ENCODE results near the gene MOSMO. TPM values are rescaled to one million over a fixed set of nuclear protein-coding genes. Genes with fewer than 3 reads are reported as not detected.

MOSMO gene
- total RNA-seq, 3 donors from 2014 or later: 5.3 to 8.2 (median 7.0) TPM

DNA sequence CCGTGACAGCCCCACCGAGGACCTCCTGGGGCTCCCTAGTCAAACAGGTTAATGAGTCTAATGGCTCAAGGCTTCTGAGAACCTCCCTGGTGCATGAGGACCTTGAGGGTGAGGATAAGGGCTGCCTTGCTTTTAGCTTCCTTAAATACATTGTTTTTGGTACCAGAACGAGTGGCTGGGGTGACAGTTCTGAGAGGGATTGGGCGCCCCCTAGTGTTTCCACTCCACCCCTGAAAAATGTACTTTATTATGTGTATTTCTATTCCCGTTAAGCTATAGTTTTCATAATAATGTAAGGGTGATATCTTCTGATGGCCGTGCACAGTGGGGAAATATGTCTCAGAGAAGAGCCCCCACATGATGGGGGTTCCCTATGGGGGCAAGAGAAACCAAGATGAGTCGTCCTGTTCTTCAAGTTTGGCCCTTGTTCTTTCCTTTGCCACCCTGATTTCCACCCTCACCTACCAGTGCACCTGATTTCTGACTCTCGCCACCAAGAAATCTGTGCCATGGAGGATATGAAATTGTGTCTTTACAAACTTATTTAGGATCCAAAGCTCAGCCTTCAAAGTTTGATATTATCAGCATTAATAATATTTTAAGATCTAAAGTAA is 69.9 kb downstream of the MOSMO start:
- H3K9me3 Mint-ChIP-seq: no peaks in the 10 kb centered on the region
- peaks cover 4% of the 10 kb centered on the region for H3K36me3 Mint-ChIP-seq (ENCODE audit: insufficient read depth)

DNA sequence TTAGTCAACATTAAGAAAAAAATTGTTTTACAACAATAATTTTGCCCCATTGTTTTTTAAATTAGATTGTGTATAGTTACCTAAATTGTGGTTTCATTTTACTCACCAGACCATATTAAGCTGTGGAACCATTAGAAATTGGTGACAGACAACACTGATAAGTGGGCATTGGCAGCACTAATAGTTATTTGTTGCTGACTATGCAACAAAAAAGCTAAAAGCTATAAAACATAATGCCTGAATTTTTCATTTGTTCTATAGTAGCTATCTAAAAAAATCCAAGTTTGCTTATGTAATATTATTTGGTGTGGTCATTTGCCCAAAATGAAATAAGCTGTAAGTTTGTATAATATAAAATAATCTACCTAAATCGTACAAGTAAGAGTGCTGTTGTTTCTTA is 70.7 kb downstream of the MOSMO start:
- Mint-ChIP-seq H3K36me3 (ENCODE audit: insufficient read depth) (peaks cover 4% of the 10 kb centered on the region), H3K4me3 (no peak overlapping the region), H3K9me3 (no peaks in the 10 kb centered on the region), H3K4me1 (ENCODE audit: low read depth) (peaks cover 5% of the 10 kb centered on the region), H3K27me3 (ENCODE audit: low read depth) (no peaks in the 10 kb centered on the region)
- no peak for DNase-seq
- no peak for ATAC-seq

More for the DNA sequence above, 69.9 kb downstream of the MOSMO start:
- Mint-ChIP-seq H3K4me1 (ENCODE audit: low read depth) (peaks cover 5% of the 10 kb centered on the region), H3K27me3 (ENCODE audit: low read depth) (no peaks in the 10 kb centered on the region), H3K4me3 (no peak overlapping the region)
- ATAC-seq: peak; percentile 55 to 61
- DNase-seq: peak; percentile 70

- DNase-seq (no peak), ATAC-seq (peak in 1 of 2 donors; percentile 59)
- Mint-ChIP-seq H3K4me1 (ENCODE audit: low read depth) (peaks cover 5% of the 10 kb centered on the region), H3K9me3 (no peaks in the 10 kb centered on the region), H3K4me3 (no peak overlapping the region), H3K36me3 (ENCODE audit: insufficient read depth) (peaks cover 7% of the 10 kb centered on the region), H3K27me3 (ENCODE audit: low read depth) (no peaks in the 10 kb centered on the region)
These were observed 73.1 kb downstream of the MOSMO start for GRCh38 chr16:22081050-22081449.

DNA sequence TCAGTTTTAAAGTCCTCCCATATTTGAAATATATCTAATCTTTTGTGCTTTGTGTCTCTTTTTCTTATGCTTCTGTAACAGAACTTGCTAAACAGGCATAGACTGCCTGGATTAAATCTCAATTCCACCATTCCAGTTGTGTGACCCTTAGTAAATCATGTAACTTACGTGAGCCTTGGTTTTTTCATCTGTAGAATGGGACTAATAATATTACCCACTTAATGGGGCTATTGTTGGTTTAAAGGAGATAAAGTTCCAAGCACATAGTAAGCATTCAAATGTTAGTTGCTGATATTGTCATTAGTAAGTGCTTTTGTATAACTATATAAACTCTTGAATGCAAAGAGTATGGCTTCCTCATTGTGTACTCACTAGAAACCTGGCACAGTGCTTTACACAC is 78.5 kb downstream of the MOSMO start:
- ATAC-seq (no peak), DNase-seq (no peak)
- Mint-ChIP-seq H3K36me3 (ENCODE audit: insufficient read depth) (peaks cover 12% of the 10 kb centered on the region), H3K9me3 (no peaks in the 10 kb centered on the region), H3K4me1 (ENCODE audit: low read depth) (no peaks in the 10 kb centered on the region), H3K4me3 (no peak overlapping the region), H3K27me3 (ENCODE audit: low read depth) (no peaks in the 10 kb centered on the region)

GRCh38 chr16:22088642-22089041 is 80.7 kb downstream of the MOSMO start:
- Mint-ChIP-seq H3K4me1 (ENCODE audit: low read depth) (no peaks in the 10 kb centered on the region), H3K4me3 (no peak overlapping the region), H3K27me3 (ENCODE audit: low read depth) (no peaks in the 10 kb centered on the region), H3K9me3 (no peaks in the 10 kb centered on the region), H3K36me3 (ENCODE audit: insufficient read depth) (peaks cover 10% of the 10 kb centered on the region)
- DNase-seq: no peak
- no peak for ATAC-seq

DNA sequence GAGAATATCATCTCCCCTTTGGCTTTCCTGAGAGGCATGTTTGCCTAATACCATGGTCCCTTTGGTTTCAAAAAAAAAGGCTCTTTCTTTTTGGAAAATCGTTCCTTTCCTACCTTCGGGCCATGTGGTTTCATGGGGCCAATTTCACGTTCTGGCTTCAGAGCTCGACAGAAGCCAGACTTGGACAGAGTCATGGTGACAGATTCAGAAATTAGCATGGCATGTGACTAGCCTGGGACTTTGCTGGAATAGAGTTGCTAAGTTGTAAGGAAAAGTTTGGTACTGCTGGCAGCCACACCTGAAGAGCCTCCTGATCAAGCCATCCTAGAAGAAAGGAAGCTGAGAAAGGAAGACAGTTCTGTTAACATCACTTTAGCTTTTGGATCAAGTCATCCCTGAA is 82.0 kb downstream of the MOSMO start:
- Mint-ChIP-seq H3K27me3 (ENCODE audit: low read depth) (no peaks in the 10 kb centered on the region), H3K4me3 (no peak overlapping the region), H3K4me1 (ENCODE audit: low read depth) (no peaks in the 10 kb centered on the region), H3K9me3 (no peaks in the 10 kb centered on the region), H3K36me3 (ENCODE audit: insufficient read depth) (peaks cover 9% of the 10 kb centered on the region)
- DNase-seq (no peak), ATAC-seq (no peak)

- Mint-ChIP-seq H3K4me1 (ENCODE audit: low read depth) (no peaks in the 10 kb centered on the region), H3K4me3 (no peak overlapping the region), H3K36me3 (ENCODE audit: insufficient read depth) (peaks cover 3% of the 10 kb centered on the region), H3K27me3 (ENCODE audit: low read depth) (peaks cover 4% of the 10 kb centered on the region), H3K9me3 (no peaks in the 10 kb centered on the region)
- ATAC-seq: no peak
- no peak for DNase-seq
These were observed 83.8 kb downstream of the MOSMO start for GRCh38 chr16:22091721-22092120.

GRCh38 chr16:22092143-22092933 is 84.4 kb downstream of the MOSMO start, which contains the start of gene VWA3A:
Gene VWA3A, plus strand, starts transcription at chr16:22092541. Its CDS starts 97 bp downstream, at chr16:22092638.
- DNase-seq: no peak
- ATAC-seq: no peak
- H3K36me3 Mint-ChIP-seq (ENCODE audit: insufficient read depth): peaks cover 3% of the 10 kb centered on the region
- no peak within 1 kb of the TSS for H3K4me3 Mint-ChIP-seq
- H3K27me3 Mint-ChIP-seq (ENCODE audit: low read depth): peaks cover 5% of the 10 kb centered on the region
- no peaks in the 10 kb centered on the region for H3K4me1 Mint-ChIP-seq (ENCODE audit: low read depth)
- no peaks in the 10 kb centered on the region for H3K9me3 Mint-ChIP-seq

DNA sequence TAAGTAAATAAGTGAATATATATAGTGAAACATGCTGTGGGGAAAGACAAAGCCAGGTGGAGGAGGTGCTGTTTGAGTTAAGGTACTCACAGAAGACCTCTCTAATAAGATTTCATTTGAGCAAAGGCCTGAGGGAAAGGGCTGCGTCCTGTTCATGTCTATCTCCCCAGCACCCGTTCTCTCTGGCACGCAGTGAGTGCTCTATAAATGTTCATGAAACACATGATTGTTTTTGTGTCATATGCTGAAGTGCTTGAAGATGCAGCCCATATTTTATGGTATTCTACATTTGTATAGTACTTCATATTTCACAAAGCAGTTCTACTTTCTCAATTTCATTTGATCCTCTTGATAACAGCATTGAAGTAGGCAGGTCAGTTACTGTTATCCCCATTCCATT is 85.4 kb downstream of the MOSMO start:
- no peak for DNase-seq
- no peak for ATAC-seq
- Mint-ChIP-seq H3K9me3 (no peaks in the 10 kb centered on the region), H3K27me3 (ENCODE audit: low read depth) (peaks cover 7% of the 10 kb centered on the region), H3K36me3 (ENCODE audit: insufficient read depth) (peaks cover 3% of the 10 kb centered on the region), H3K4me1 (ENCODE audit: low read depth) (no peaks in the 10 kb centered on the region), H3K4me3 (no peak overlapping the region)

- DNase-seq: no peak
- Mint-ChIP-seq H3K4me3 (no peak overlapping the region), H3K9me3 (no peaks in the 10 kb centered on the region), H3K36me3 (ENCODE audit: insufficient read depth) (peaks cover 3% of the 10 kb centered on the region), H3K4me1 (ENCODE audit: low read depth) (no peaks in the 10 kb centered on the region), H3K27me3 (ENCODE audit: low read depth) (peaks cover 7% of the 10 kb centered on the region)
- no peak for ATAC-seq
These were observed 86.1 kb downstream of the MOSMO start for GRCh38 chr16:22093996-22094395.

GRCh38 chr16:22098405-22099255 is 90.7 kb downstream of the MOSMO start:
- Mint-ChIP-seq H3K4me1 (ENCODE audit: low read depth) (no peaks in the 10 kb centered on the region), H3K27me3 (ENCODE audit: low read depth) (peaks cover 7% of the 10 kb centered on the region), H3K9me3 (no peaks in the 10 kb centered on the region), H3K36me3 (ENCODE audit: insufficient read depth) (no peaks in the 10 kb centered on the region), H3K4me3 (no peak overlapping the region)
- no peak for DNase-seq
- peak; percentile 73 to 85 for ATAC-seq

GRCh38 chr16:22099256-22099975 is 91.5 kb downstream of the MOSMO start:
- H3K9me3 Mint-ChIP-seq: no peaks in the 10 kb centered on the region
- no peak for DNase-seq
- no peak overlapping the region for H3K4me3 Mint-ChIP-seq
- H3K36me3 Mint-ChIP-seq (ENCODE audit: insufficient read depth): no peaks in the 10 kb centered on the region
- ATAC-seq: no peak
- peaks cover 7% of the 10 kb centered on the region for H3K27me3 Mint-ChIP-seq (ENCODE audit: low read depth)
- no peaks in the 10 kb centered on the region for H3K4me1 Mint-ChIP-seq (ENCODE audit: low read depth)

DNA sequence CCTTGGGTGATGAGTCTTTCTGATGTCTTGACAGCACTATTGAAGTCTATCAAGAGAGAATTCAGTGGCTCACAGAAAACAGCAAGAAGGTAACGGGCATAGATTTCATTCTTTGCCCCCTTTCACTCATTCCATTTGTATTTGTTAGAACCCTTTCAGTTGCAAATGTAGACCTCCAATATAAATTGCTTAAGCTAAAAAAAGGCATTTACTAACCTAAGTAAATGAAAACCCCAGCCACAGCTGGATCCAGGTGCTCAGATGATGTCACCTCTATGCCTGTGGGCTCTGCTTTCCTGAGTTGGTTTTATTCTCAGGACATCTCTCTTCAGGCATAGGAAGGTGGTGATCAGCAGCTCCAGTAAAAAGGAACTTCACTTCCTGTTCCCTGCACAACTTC is 95.5 kb downstream of the MOSMO start:
- Mint-ChIP-seq H3K36me3 (ENCODE audit: insufficient read depth) (no peaks in the 10 kb centered on the region), H3K9me3 (no peaks in the 10 kb centered on the region), H3K4me1 (ENCODE audit: low read depth) (no peaks in the 10 kb centered on the region), H3K27me3 (ENCODE audit: low read depth) (no peaks in the 10 kb centered on the region), H3K4me3 (no peak overlapping the region)
- ATAC-seq (no peak), DNase-seq (no peak)
